NCI-H2196 treated with DMSO at 0.1 percent for 48 hours (cell line): ENCODE measurements around the gene TRDN.

Source experiments
- DNase-seq: peaks from one replicate; lab custom pipeline; 2025; ENCODE audit not compliant: unreplicated experiment; lab: John Stamatoyannopoulos, UW

The TRDN gene

GRCh38 chr6:123636782-123637181 is at the start of gene TRDN:
TRDN (minus strand) TSS chr6:123636950; CDS start chr6:123636775, 175 bp downstream.
- no peak for DNase-seq

- DNase-seq, result no peak
Measured at GRCh38 chr6:123681957-123682462, 45.3 kb upstream of the TRDN start.

DNA sequence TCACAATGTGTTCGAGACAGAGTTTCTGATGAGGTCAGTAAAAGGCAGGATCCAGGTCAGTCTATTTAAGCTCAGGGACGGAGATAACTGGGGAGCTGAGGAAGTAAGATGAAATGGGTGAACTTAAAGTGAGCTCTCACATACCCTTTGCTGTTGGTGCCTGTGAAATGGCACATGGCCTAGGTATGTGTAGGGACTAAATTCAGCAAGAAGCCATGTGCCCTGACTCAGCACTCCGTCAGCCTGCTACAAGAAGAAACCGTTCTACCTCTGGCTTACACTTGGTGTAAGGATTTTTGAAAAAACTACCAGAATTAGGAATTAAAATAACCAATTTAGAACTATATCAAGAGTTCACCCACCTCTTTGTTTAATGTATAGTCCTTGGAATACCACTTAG is 41.1 kb upstream of the TRDN start:
- DNase-seq, result no peak

DNA sequence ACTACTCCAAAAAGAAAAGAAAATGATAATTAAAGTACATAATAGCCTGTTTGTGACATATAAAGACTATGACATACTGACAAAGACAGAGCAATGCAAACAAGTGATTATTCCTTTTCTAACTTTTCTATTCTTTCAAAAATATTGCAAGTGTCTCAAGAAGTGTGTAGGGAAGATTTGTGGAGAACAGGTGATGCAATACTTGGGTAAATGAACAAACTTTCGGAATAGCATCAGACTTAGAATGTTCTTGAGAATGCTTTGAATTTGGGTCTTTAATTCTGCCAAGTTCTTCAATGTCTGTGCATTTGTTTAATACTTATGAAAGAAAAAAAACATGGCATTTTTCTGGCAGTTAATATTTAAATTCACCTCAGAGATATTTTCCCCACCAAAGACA is 40.0 kb upstream of the TRDN start:
- DNase-seq, result no peak

GRCh38 chr6:123668965-123669591 is 32.3 kb upstream of the TRDN start:
- DNase-seq, result no peak

GRCh38 chr6:123668063-123668462 is 31.3 kb upstream of the TRDN start:
- no peak for DNase-seq

- DNase-seq, result no peak
Measured at GRCh38 chr6:123663436-123663835, 26.7 kb upstream of the TRDN start.

- no peak for DNase-seq
Measured at GRCh38 chr6:123662757-123663156, 26.0 kb upstream of the TRDN start.

GRCh38 chr6:123661105-123661891 is 24.5 kb upstream of the TRDN start:
- DNase-seq, result no peak

DNA sequence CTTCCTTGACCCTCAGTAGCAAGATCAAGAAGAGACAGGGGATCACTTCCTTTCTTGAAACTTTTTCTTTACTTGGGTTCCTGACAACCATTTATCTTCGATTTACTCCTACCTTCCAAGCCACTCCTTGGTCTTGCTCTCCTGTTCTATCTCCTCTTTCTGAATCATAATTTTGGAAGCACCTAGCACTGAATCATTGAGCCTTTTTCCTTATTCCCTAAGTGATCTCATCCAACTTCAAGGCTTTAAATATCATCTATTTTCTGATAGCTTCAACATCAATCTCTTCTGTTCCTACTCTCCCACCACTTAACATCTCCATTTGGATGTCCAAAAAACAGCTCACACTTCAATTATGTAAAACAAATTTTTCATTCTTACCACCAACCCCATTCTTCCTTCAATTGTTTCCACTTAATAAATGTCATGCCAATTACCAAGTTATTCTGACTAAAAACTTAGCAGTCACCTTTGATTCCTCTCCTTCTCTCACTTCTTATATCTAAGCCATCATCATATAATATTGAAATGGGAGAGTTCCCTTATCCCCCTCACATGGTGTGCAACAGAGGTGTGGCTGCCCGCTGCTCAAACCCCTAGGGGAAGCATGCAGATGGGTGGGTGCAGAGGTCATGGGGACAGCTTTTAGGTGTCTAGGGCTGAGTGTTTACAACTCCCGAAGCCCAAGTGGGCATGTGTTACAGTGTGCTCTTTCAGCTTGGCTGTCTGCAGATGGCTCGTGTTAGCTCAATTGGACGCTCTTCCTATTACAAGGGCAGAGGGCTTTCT is 23.4 kb upstream of the TRDN start:
- DNase-seq, result no peak

GRCh38 chr6:123658848-123659247 is 22.1 kb upstream of the TRDN start:
- DNase-seq, result no peak

GRCh38 chr6:123655521-123656306 is 19.0 kb upstream of the TRDN start:
- DNase-seq, result no peak

DNA sequence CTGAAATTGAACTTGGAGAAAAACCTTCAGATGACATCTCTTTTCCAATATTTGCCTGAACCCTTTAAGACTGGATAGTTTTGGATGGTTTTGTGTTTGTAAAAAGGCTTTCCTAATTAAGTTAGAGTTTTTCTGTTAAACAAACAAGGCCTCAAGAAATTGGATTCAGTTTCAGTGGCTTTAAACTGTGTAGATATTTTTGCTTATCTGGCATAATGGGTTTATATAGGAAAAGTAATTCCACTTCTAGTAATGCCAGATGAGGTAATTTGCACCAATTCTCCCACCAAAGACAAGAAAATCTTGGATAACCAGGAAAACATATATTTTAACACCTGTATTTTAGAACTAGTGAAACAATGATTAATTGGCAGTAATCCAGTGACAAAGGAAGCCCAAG is 12.0 kb upstream of the TRDN start:
- no peak for DNase-seq

- no peak for DNase-seq
Measured at GRCh38 chr6:123648020-123648580, 11.3 kb upstream of the TRDN start.

GRCh38 chr6:123641497-123641896 is 4.7 kb upstream of the TRDN start:
- DNase-seq, result no peak

DNA sequence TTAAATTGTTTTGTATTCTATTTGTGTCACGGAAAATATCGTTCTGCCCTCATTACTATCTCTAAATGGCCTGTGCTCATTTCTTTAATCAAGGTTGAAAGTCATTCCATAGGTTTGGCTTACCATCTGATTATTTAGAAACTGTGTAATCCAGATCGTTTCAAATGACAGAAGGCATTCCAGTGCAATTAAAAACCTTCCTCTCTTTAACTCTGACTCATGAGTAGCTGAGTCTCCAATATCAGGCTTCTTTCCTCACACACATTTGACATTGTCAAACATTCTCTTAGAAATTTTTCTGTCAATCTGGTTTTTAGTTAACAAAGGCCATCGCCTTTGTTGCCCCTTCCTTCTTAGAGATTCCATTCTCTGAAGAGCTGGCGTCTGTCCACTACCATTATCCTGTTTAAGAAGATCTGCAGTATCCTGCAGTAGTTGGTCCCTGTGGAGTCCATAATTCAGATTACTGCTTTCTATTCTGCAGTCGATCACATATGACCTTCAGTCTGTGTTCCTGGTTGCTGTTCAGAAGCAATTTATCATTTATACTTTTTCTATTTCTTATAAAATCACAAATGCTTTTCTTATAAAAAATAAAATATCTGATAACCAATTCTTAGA is 3.9 kb upstream of the TRDN start:
- no peak for DNase-seq

DNA sequence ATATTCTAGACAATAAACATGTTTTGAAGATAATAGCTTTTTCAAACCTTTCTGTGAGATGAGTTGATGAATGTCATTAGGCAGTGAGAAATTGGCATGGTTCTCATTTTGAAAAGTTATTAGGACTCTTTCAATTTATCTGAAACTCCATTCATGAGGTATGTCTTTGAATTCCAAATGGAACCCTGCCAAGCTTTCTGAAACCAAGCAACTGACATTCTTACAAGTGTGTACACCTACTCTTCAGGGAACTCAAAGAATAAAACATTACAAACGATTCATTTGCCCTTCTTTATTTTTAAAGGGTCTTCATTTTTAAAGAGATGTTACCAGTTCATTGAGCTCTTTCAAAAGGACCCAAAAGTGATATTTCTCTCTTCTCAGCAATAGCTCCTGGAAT is 2.1 kb upstream of the TRDN start:
- DNase-seq, result no peak

DNA sequence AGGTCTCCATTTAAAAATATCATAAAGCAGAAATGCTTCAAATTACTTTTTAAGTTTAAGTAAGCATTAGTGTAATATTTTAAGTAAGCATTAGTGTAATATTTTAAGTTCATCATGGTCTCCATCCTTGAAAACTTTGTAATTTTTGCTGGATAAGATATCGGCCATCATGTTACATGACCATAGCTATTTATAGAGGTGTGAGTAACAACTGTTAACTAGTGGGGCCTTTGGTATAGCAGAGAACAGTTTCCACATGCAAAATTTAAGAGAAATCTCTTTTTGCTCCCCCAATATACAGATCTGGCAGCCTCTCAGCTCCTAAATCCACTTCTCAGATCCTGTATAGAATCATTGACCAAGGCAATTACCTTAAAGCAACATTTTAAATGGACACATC is 468 bp downstream of the TRDN start:
- DNase-seq, result no peak

DNA sequence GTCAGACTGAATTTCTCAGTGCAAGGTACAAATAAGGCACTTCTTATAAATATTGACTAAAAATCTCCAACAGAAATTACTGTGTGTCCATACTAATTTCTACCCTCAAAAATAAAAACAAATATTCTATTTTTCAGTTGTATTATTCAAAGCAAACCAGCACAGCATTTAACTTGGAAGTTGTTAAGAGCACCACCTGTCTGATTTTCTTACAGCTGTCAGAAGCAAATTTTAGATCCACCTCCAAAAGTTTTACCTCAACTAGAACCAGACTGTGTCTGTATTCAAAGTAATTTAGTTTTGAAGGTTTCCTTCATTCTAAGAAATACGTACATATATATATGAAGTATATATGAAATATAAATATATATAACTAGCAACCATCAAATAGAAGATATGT is 1.2 kb downstream of the TRDN start:
- DNase-seq, result no peak

- no peak for DNase-seq
Measured at GRCh38 chr6:123635144-123635543, 1.6 kb downstream of the TRDN start.
